Type B pancreatic cell (in vitro differentiated cells): ENCODE data around the gene CEP89. TPM values are rescaled to one million over a fixed set of nuclear protein-coding genes. Genes with fewer than 3 reads are reported as not detected.
"Not testable (repeated sequence)": the region's sequence is repeated elsewhere in the genome, so short reads cannot be mapped to it uniquely, and the experiment has no call there.

ENCODE experiments used
- DNase-seq: peaks from one replicate; pipeline ENCODE4 v3.0.0; 2021; ENCODE audit warnings: mixed read lengths; ENCODE audit not compliant: unreplicated experiment; ENCODE audit errors: extremely low spot score
- H3K27ac Mint-ChIP-seq: 2 replicates; pipeline ENCODE4 v1.8.0; 2021; ENCODE audit warnings: mild to moderate bottlenecking, mixed read lengths
- H3K27me3 Mint-ChIP-seq: 2 replicates; pipeline ENCODE4 v1.8.0; 2021; ENCODE audit warnings: mixed read lengths
- H3K36me3 Mint-ChIP-seq: 2 replicates; pipeline ENCODE4 v1.8.0; 2021; ENCODE audit warnings: mixed read lengths
- H3K4me1 Mint-ChIP-seq: one replicate; pipeline ENCODE4 v1.8.0; 2021; ENCODE audit warnings: mixed read lengths; ENCODE audit not compliant: unreplicated experiment
- H3K4me3 Mint-ChIP-seq: 2 replicates; pipeline ENCODE4 v1.8.0; 2021; ENCODE audit warnings: mild to moderate bottlenecking, mixed read lengths
- H3K9me3 Mint-ChIP-seq: 2 replicates; pipeline ENCODE4 v1.8.0; 2021; ENCODE audit warnings: mixed read lengths
- CTCF ChIP-seq: fragments of 200-600 bp; sonication (generic); conservative IDR thresholded peaks from 2 replicates; pipeline ENCODE4 v1.5.0; 2021; ENCODE audit warnings: antibody characterized with exemption, mild to moderate bottlenecking
- long read RNA-seq: library from polyadenylated mRNA; unstranded; transcript quantifications from one replicate; pipeline ENCODE4 v2.0.0, GENCODE V29; 2020
- total RNA-seq: library from RNA; stranded (reverse); gene quantifications from 2 replicates; pipeline ENCODE4 v1.2.1, GENCODE V29; 2021; ENCODE audit warnings: low replicate concordance

CEP89 gene
- total RNA-seq, result 29.1 and 37.7 TPM in 2 replicates
- long read RNA-seq, full-length matches to known transcripts, result 9 of 38 reads
- long read RNA-seq, partial matches to known transcripts, result 24 of 38 reads
- long read RNA-seq, other reads (novel, unspliced or antisense), result 5 of 38 reads

- H3K4me3 Mint-ChIP-seq, result peak within 1 kb of the TSS; percentile 100
- TF ChIP-seq CTCF, result no peak
- H3K27ac Mint-ChIP-seq, result peak within 1 kb of the TSS; percentile 94
- H3K9me3 Mint-ChIP-seq, result no peaks in the 10 kb centered on the region
- H3K36me3 Mint-ChIP-seq, result peaks cover 7% of the 10 kb centered on the region
- H3K27me3 Mint-ChIP-seq, result no peaks in the 10 kb centered on the region
- peaks cover 16% of the 10 kb centered on the region for H3K4me1 Mint-ChIP-seq
- peak; percentile 99 for DNase-seq
Observed at GRCh38 chr19:32971715-32972540, at the start of gene CEP89, which contains the start of gene FAAP24. Gene CEP89 (minus strand): TSS chr19:32971958. CDS start chr19:32971874, 84 bp downstream. Gene FAAP24 (plus strand): TSS chr19:32972242. CDS start chr19:32973197, 955 bp downstream.

- not testable (repeated sequence) for H3K27me3 Mint-ChIP-seq, H3K4me3 Mint-ChIP-seq, H3K9me3 Mint-ChIP-seq, DNase-seq, H3K4me1 Mint-ChIP-seq
- peak overlapping the region; percentile 25 for H3K27ac Mint-ChIP-seq
- peaks cover 10% of the 10 kb centered on the region for H3K36me3 Mint-ChIP-seq
Observed at GRCh38 chr19:33010891-33011290, 39.1 kb upstream of the CEP89 start.

GRCh38 chr19:33008738-33009137 lies 37.0 kb upstream of the CEP89 start:
- H3K27me3 Mint-ChIP-seq, result no peaks in the 10 kb centered on the region
- no peak for DNase-seq
- H3K36me3 Mint-ChIP-seq, result peaks cover 16% of the 10 kb centered on the region
- no peak for TF ChIP-seq CTCF
- no peak overlapping the region for H3K27ac Mint-ChIP-seq
- H3K4me3 Mint-ChIP-seq, result no peak overlapping the region
- no peaks in the 10 kb centered on the region for H3K9me3 Mint-ChIP-seq
- no peaks in the 10 kb centered on the region for H3K4me1 Mint-ChIP-seq

- DNase-seq, result no peak
- Mint-ChIP-seq H3K4me1 (peaks cover 4% of the 10 kb centered on the region), H3K36me3 (peaks cover 13% of the 10 kb centered on the region), H3K27me3 (no peaks in the 10 kb centered on the region), H3K27ac (peak overlapping the region; percentile 76), H3K9me3 (no peaks in the 10 kb centered on the region), H3K4me3 (peak overlapping the region; percentile 7)
- TF ChIP-seq CTCF, result no peak
Observed at GRCh38 chr19:33005440-33005839, 33.7 kb upstream of the CEP89 start.

- H3K27me3 Mint-ChIP-seq, DNase-seq, H3K4me1 Mint-ChIP-seq, H3K9me3 Mint-ChIP-seq: not testable (repeated sequence)
- Mint-ChIP-seq H3K27ac (peak overlapping the region; percentile 71), H3K36me3 (peaks cover 10% of the 10 kb centered on the region), H3K4me3 (peak overlapping the region; percentile 54)
Observed at GRCh38 chr19:33003424-33004024, 31.8 kb upstream of the CEP89 start.

- H3K4me3 Mint-ChIP-seq, H3K27me3 Mint-ChIP-seq, H3K4me1 Mint-ChIP-seq, H3K27ac Mint-ChIP-seq, DNase-seq, H3K9me3 Mint-ChIP-seq: not testable (repeated sequence)
- peaks cover 15% of the 10 kb centered on the region for H3K36me3 Mint-ChIP-seq
Observed at GRCh38 chr19:33002126-33002865, 30.5 kb upstream of the CEP89 start.
